Kidney (tissue), 14 donors: Measurements from ENCODE around the gene TSPAN4. TPM values are rescaled to one million over a fixed set of nuclear protein-coding genes. Genes with fewer than 3 reads are reported as not detected.

Source experiments
- DNase-seq, 5 donors: peaks; one replicate each; pipeline ENCODE4 v3.0.0-alpha.2; 2013 to 2020
- FAIRE-seq: peaks from 2 replicates; lab custom pipeline; 2012; peaks lifted over from hg19 to GRCh38; lab: Jason Lieb, UNC
- H3K27ac ChIP-seq, 2 donors: one replicate each; pipeline ENCODE4 v1.7.0; 2013; ENCODE audit warnings: low read depth in 2 of 2, low read length in 2 of 2, inconsistent platforms in 1 of 2
- H3K27me3 ChIP-seq: one replicate; pipeline ENCODE4 v1.7.1; 2013; ENCODE audit warnings: low read length, inconsistent platforms; ENCODE audit not compliant: control insufficient read depth, insufficient read depth
- H3K36me3 ChIP-seq, 3 donors: one replicate each; pipeline versions ENCODE4 v1.7.0 to v1.7.1; 2013; ENCODE audit warnings: low read length in 3 of 3, control low read depth in 1 of 3, inconsistent platforms in 1 of 3; ENCODE audit not compliant: insufficient read depth in 3 of 3, control insufficient read depth in 2 of 3
- H3K4me1 ChIP-seq, 3 donors: one replicate each; pipeline versions ENCODE4 v1.7.0 to v1.7.1; 2013; ENCODE audit warnings: low read length in 3 of 3, inconsistent platforms in 1 of 3, low read depth in 1 of 3; ENCODE audit not compliant: control insufficient read depth in 2 of 3, insufficient read depth in 2 of 3
- H3K4me3 ChIP-seq, 3 donors: one replicate each; pipeline versions ENCODE4 v1.7.0 to v1.8.1; 2013; ENCODE audit warnings: low read length in 3 of 3, control low read depth in 1 of 3, inconsistent platforms in 1 of 3
- H3K9ac ChIP-seq, 3 donors: one replicate each; pipeline versions ENCODE4 v1.7.0 to v1.7.1; 2013; ENCODE audit warnings: low read length in 3 of 3, control low read depth in 1 of 3, inconsistent platforms in 1 of 3
- H3K9me3 ChIP-seq, 3 donors: one replicate each; pipeline versions ENCODE4 v1.7.0 to v1.7.1; 2013; ENCODE audit warnings: low read length in 3 of 3, control low read depth in 1 of 3, inconsistent platforms in 1 of 3; ENCODE audit not compliant: control insufficient read depth in 2 of 3, insufficient read depth in 1 of 3
- intact Hi-C: fragments of 100-400 bp; cut with DNase I; formaldehyde crosslinking; loops from one replicate; pipeline ENCODE4 v1.11.1; 2022
- polyA plus RNA-seq: library from polyadenylated mRNA; stranded (reverse); fragments of 350-450 nt; fragmentation: Illumina TruSeq; extraction: RNeasy Lipid Tissue Mini Kit (QIAGEN cat#74804); gene quantifications from one replicate; pipeline ENCODE4 v1.2.3, GENCODE V29; 2014; ENCODE audit warnings: low read depth, low replicate concordance; ENCODE audit not compliant: insufficient read depth
- total RNA-seq: library from RNA; stranded (reverse); fragmentation: NEBNext Ultra II Directional; extraction: Animal tissue kit (Norgen Biotek cat#: 25700); gene quantifications from one replicate; pipeline ENCODE4 v1.2.1, GENCODE V29; 2021
- TF ChIP-seq, protein P1 (sequence below): IDR thresholded peaks from 3 replicates; pipeline ENCODE4 v1.5.1; 2012; ENCODE audit warnings: mild to moderate bottlenecking, moderate library complexity, borderline replicate concordance; ENCODE audit not compliant: insufficient read depth; ENCODE audit errors: extremely low read depth
- donor health status: control.
- donor health status: control.
- donor health status: control.
- donor health status: control.
- donor health status: control.
- donor health status: DM: yes; HTN: yes; CAD: no.
- donor health status: Normal renal cell carcinoma (clear cell type).

The TSPAN4 gene
- total and polyA plus RNA-seq, 2 donors from 2014 or later: 81.2 to 104 TPM

DNA sequence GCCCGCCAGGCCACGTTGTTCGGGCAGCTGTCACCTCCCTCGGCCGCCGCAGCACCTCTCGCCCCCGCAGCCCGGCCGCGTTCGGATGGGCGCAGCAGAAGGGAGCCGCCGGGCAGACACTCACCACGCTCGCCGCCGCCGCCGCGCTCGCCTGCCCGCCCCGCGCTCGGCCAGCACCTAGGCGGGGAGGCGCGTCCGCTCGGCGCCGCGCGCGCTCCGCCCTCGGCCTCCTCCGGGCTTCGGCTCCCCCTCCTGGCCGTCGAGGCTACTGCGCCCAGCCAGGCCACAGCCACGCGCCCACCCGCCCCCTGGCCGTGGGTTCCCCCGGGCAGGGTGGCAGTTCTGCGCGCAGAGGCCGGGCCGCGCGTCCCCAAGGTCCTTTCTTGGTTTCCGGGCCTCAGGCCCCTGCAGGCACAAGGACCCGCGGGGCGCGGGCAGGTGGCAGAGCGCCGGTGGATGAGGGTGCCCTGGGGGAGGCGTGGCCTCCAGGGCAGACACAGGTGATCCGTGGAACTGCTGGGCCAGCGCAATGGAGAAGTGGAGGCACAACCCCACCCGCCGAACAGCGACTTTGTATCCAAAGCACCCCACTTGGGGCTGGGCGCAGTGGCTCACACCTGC lies 44.4 kb upstream of the TSPAN4 start, which contains the start of gene SLC25A22:
Gene SLC25A22, minus strand, starts transcription at position 189 of the 621 bp plus-strand sequence. CDS start 3,275 bp downstream, outside the sequence.
- DNase-seq (peak; percentile 84 to 92 (median 88)), FAIRE-seq (no peak)
- H3K27ac ChIP-seq: peak within 1 kb of the TSS; percentile 54 to 80
- no peaks in the 10 kb centered on the region for H3K27me3 ChIP-seq
- H3K36me3 ChIP-seq: no peaks in the 10 kb centered on the region
- H3K4me3 ChIP-seq: peak within 1 kb of the TSS; percentile 47 to 79 (median 73)
- H3K4me1 ChIP-seq: peaks cover 0 to 22% (median 8%) of the 10 kb centered on the region in 3 donors
- intact Hi-C loops: no loop called here
- H3K9me3 ChIP-seq: no peaks in the 10 kb centered on the region
- peak within 1 kb of the TSS in 2 of 3 donors; percentile 32 to 70 for H3K9ac ChIP-seq
- TF ChIP-seq, protein P1, sequence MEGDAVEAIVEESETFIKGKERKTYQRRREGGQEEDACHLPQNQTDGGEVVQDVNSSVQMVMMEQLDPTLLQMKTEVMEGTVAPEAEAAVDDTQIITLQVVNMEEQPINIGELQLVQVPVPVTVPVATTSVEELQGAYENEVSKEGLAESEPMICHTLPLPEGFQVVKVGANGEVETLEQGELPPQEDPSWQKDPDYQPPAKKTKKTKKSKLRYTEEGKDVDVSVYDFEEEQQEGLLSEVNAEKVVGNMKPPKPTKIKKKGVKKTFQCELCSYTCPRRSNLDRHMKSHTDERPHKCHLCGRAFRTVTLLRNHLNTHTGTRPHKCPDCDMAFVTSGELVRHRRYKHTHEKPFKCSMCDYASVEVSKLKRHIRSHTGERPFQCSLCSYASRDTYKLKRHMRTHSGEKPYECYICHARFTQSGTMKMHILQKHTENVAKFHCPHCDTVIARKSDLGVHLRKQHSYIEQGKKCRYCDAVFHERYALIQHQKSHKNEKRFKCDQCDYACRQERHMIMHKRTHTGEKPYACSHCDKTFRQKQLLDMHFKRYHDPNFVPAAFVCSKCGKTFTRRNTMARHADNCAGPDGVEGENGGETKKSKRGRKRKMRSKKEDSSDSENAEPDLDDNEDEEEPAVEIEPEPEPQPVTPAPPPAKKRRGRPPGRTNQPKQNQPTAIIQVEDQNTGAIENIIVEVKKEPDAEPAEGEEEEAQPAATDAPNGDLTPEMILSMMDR: peak; percentile 80

DNA sequence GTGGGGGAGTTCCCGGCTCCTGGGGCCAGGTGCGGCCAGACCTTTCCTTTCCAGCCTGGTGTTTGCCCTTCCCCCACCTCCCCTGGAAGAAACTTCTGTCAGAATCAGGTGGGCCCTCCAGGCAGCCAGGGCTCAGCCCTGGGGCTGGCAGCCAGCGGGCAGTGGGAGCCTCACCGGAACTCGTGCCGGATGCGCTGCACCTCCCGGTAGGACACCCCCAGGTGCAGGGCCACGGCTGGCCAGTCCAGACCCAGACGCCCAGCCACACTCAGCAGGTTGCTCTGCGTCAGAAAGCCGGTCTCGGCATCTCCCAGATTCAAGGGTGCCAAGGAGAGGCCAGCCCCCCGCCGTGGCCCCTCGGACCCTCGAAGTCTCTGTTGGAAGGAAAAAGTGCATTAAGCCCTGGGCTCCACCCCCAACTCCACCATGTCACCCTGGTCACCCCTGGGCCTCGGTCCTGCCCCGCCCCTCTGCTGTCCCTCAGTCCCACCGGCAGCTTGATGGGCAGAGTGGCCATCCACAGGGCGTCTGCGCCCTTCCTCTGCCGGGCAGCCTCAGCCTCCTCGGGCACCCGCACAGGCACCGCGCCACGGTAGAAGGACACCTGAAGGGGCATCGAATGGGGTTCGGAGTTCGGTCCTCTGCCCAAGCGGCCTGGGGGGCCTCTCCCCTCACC lies 42.9 kb upstream of the TSPAN4 start:
- no peak overlapping the region for H3K4me3 ChIP-seq
- H3K27ac ChIP-seq: no peak overlapping the region
- peaks cover 0 to 28% (median 12%) of the 10 kb centered on the region in 3 donors for H3K4me1 ChIP-seq
- no peak overlapping the region for H3K9ac ChIP-seq
- no peaks in the 10 kb centered on the region for H3K9me3 ChIP-seq
- FAIRE-seq (no peak), DNase-seq (no peak)
- H3K36me3 ChIP-seq: no peaks in the 10 kb centered on the region
- intact Hi-C loops: no loop called here
- TF ChIP-seq, protein P1: no peak
- no peaks in the 10 kb centered on the region for H3K27me3 ChIP-seq

DNA sequence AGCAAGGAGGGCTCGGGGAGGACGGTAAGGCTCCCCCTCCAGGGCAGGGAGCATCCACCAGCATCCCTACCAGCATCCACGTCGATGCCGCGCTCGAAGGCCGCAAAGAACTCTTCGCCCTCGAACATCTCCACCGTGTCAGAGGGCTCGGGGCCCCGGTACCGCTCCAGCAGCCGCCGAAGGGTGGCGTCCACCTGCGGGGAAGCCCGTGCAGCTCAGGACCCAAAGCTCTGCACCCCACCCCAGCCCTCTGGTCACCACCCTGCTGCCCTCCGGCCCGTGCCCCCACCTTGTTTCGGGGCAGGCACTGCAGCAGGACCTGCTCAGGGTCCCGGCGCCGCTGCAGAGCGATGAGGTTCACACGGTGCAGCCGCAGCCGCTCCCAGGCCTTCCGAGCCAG lies 42.2 kb upstream of the TSPAN4 start:
- Histone ChIP-seq H3K36me3 (no peaks in the 10 kb centered on the region), H3K9me3 (no peaks in the 10 kb centered on the region), H3K4me1 (peaks cover 0 to 26% (median 12%) of the 10 kb centered on the region in 3 donors), H3K27me3 (no peaks in the 10 kb centered on the region), H3K27ac (no peak overlapping the region), H3K9ac (no peak overlapping the region), H3K4me3 (no peak overlapping the region)
- TF ChIP-seq, protein P1: no peak
- intact Hi-C loops: no loop called here
- no peak for FAIRE-seq
- no peak for DNase-seq
